GM23338 (cell line): ENCODE data around the gene GRAMD2B. TPM values are rescaled to one million over a fixed set of nuclear protein-coding genes. Genes with fewer than 3 reads are reported as not detected.

Experiments
- ATAC-seq: fragments of 200-7000 bp; cut with Tn5 transposase; 3 replicates; pipeline ENCODE4 v1.9.1; 2020
- DNase-seq: peaks from one replicate; pipeline ENCODE4 v3.0.0-alpha.2; 2015; ENCODE audit warnings: low spot score
- H2AFZ ChIP-seq: fragments of 200-600 bp; sonication (generic); 2 replicates; pipeline ENCODE4 v1.8.0; 2016; ENCODE audit warnings: antibody characterized with exemption, mild to moderate bottlenecking, moderate library complexity
- H3F3A ChIP-seq: fragments of 200-600 bp; sonication (generic); replicated peaks from 2 replicates; pipeline ENCODE4 v1.8.0; 2017; ENCODE audit warnings: antibody characterized with exemption, mixed run types, low read depth
- H3K27ac ChIP-seq: fragments of 200-600 bp; sonication (generic); 2 replicates; pipeline ENCODE4 v1.6.1; 2016; ENCODE audit warnings: low read depth
- H3K27me3 ChIP-seq: fragments of 200-600 bp; sonication (generic); 2 replicates; pipeline ENCODE4 v1.8.0; 2016; ENCODE audit warnings: mild to moderate bottlenecking, mixed run types, moderate library complexity; ENCODE audit not compliant: insufficient read depth
- H3K36me3 ChIP-seq: fragments of 200-600 bp; sonication (generic); 2 replicates; pipeline ENCODE4 v1.8.0; 2016; ENCODE audit warnings: mild to moderate bottlenecking; ENCODE audit not compliant: insufficient read depth
- H3K4me1 ChIP-seq: fragments of 200-600 bp; sonication (generic); 2 replicates; pipeline ENCODE4 v1.8.0; 2016; ENCODE audit warnings: mild to moderate bottlenecking, moderate library complexity; ENCODE audit not compliant: insufficient read depth
- H3K4me2 ChIP-seq: fragments of 200-600 bp; sonication (generic); 2 replicates; pipeline ENCODE4 v1.7.1; 2017; ENCODE audit warnings: mixed run types
- H3K4me3 ChIP-seq: fragments of 200-600 bp; sonication (generic); 2 replicates; pipeline ENCODE4 v1.6.1; 2016; ENCODE audit warnings: mixed run types
- H3K79me2 ChIP-seq: fragments of 200-600 bp; sonication (generic); replicated peaks from 2 replicates; pipeline ENCODE4 v1.8.0; 2017; ENCODE audit warnings: mild to moderate bottlenecking; ENCODE audit not compliant: insufficient read depth
- H3K9me2 ChIP-seq: fragments of 200-600 bp; sonication (generic); 2 replicates; pipeline ENCODE4 v1.8.0; 2017; ENCODE audit not compliant: insufficient read depth
- H4K20me1 ChIP-seq: fragments of 200-600 bp; sonication (generic); replicated peaks from 2 replicates; pipeline ENCODE4 v1.8.0; 2017; ENCODE audit warnings: mild to moderate bottlenecking; ENCODE audit not compliant: insufficient read depth
- H3K27ac Mint-ChIP-seq: 2 replicates; pipeline ENCODE4 v1.8.0; 2020; ENCODE audit warnings: inconsistent platforms, mild to moderate bottlenecking, moderate library complexity, mixed read lengths
- H3K27me3 Mint-ChIP-seq: 3 replicates; pipeline ENCODE4 v1.8.0; 2022; ENCODE audit warnings: low read depth, mild to moderate bottlenecking, moderate library complexity, mixed read lengths, inconsistent platforms; ENCODE audit not compliant: insufficient read depth, poor library complexity
- H3K36me3 Mint-ChIP-seq: 3 replicates; pipeline ENCODE4 v1.8.0; 2021; ENCODE audit warnings: low read depth, mild to moderate bottlenecking, inconsistent platforms, moderate library complexity, mixed read lengths
- H3K4me1 Mint-ChIP-seq: 3 replicates; pipeline ENCODE4 v1.8.0; 2020; ENCODE audit warnings: mild to moderate bottlenecking, inconsistent platforms, mixed read lengths
- H3K4me3 Mint-ChIP-seq: 3 replicates; pipeline ENCODE4 v1.8.0; 2021; ENCODE audit warnings: moderate library complexity, mild to moderate bottlenecking, inconsistent platforms, mixed read lengths
- H3K9me3 Mint-ChIP-seq: 3 replicates; pipeline ENCODE4 v1.8.0; 2020; ENCODE audit warnings: moderate library complexity, mild to moderate bottlenecking, inconsistent platforms, mixed read lengths
- CREB1 ChIP-seq: fragments of 250-450 bp; sonication (Bioruptor Pico); IDR thresholded peaks from 2 replicates; pipeline ENCODE4 v1.5.0; 2020; ENCODE audit warnings: low read depth, mild to moderate bottlenecking, moderate library complexity
- CTCF ChIP-seq, 2 experiments: fragments of 200-600 bp in 1 of 2; sonication (generic) in 1 of 2; conservative IDR thresholded peaks; 2 replicates each; pipeline versions ENCODE4 v1.5.1 to v1.6.1; 2016 to 2017; ENCODE audit warnings: antibody characterized with exemption in 2 of 2, low read depth in 2 of 2, mild to moderate bottlenecking in 2 of 2, moderate library complexity in 1 of 2
- ETS1 ChIP-seq: IDR thresholded peaks from 2 replicates; pipeline ENCODE4 v1.6.1; 2016; ENCODE audit warnings: antibody characterized with exemption
- EZH2 ChIP-seq: fragments of 200-600 bp; sonication (generic); IDR thresholded peaks from one replicate; pipeline ENCODE4 v1.8.0; 2017; ENCODE audit warnings: antibody characterized with exemption, mild to moderate bottlenecking, low read depth; ENCODE audit not compliant: unreplicated experiment
- EZH2phosphoT487 ChIP-seq: fragments of 200-600 bp; sonication (generic); IDR thresholded peaks from one replicate; pipeline ENCODE4 v1.8.1; 2018; ENCODE audit warnings: antibody characterized with exemption; ENCODE audit not compliant: unreplicated experiment
- JUNB ChIP-seq: IDR thresholded peaks from one replicate; pipeline ENCODE4 v1.6.1; 2016; ENCODE audit warnings: antibody characterized with exemption; ENCODE audit not compliant: unreplicated experiment
- NANOG ChIP-seq: IDR thresholded peaks from 2 replicates; pipeline ENCODE4 v1.6.1; 2016; ENCODE audit warnings: antibody characterized with exemption, borderline replicate concordance
- REST ChIP-seq: IDR thresholded peaks from one replicate; pipeline ENCODE4 v1.6.1; 2018; ENCODE audit warnings: antibody characterized with exemption; ENCODE audit not compliant: unreplicated experiment
- STAT1 ChIP-seq: IDR thresholded peaks from one replicate; pipeline ENCODE4 v1.6.1; 2016; ENCODE audit warnings: antibody characterized with exemption; ENCODE audit not compliant: unreplicated experiment
- ZNF114 ChIP-seq: fragments of 250-450 bp; sonication (Bioruptor Pico); IDR thresholded peaks from 2 replicates; pipeline ENCODE4 v1.5.0; 2020; ENCODE audit warnings: mild to moderate bottlenecking, moderate library complexity
- ZNF331 ChIP-seq: fragments of 250-450 bp; sonication (Bioruptor Pico); IDR thresholded peaks from 2 replicates; pipeline ENCODE4 v1.5.0; 2020; ENCODE audit warnings: low read depth, mild to moderate bottlenecking, moderate library complexity
- ZNF462 ChIP-seq: fragments of 250-450 bp; sonication (Bioruptor Pico); IDR thresholded peaks from 2 replicates; pipeline ENCODE4 v1.5.0; 2020; ENCODE audit warnings: mild to moderate bottlenecking, moderate library complexity
- polyA plus RNA-seq: library from polyadenylated mRNA; unstranded; fragments of >200 nt; fragmentation: Nextera tagmentation; extraction: Ambion mirVana; gene quantifications from 2 replicates; pipeline ENCODE4 v1.2.1, GENCODE V29; 2016
- total RNA-seq: library from RNA; depleted of rRNA; stranded (reverse); fragments of >200 nt; shearing (Covaris generic); gene quantifications from 2 replicates; pipeline ENCODE4 v1.2.3, GENCODE V29; 2014

The GRAMD2B gene
- total and polyA plus RNA-seq, 2 experiments from 2014 or later: 9.7 to 16.9 TPM

- no peak for TF ChIP-seq ZNF462
- no peak for TF ChIP-seq ZNF331 (CRISPR knock-in tag)
- TF ChIP-seq CTCF (conservative IDR thresholded peaks at IDR 0.05; ENCODE audit: low read depth in 2 of 2): no peak
Measured at GRCh38 chr5:126494393-126494792, 71.2 kb downstream of the GRAMD2B start (continued).

GRCh38 chr5:126497506-126497905 is 74.3 kb downstream of the GRAMD2B start:
- peaks cover 3% of the 10 kb centered on the region for H3K27me3 Mint-ChIP-seq
- ATAC-seq: no peak
- no peak overlapping the region for H3K4me3 ChIP-seq
- H3K79me2 ChIP-seq: no peaks in the 10 kb centered on the region
- H3K4me1 ChIP-seq: no peaks in the 10 kb centered on the region
- no peak overlapping the region for H3K27ac ChIP-seq
- H3K9me2 ChIP-seq: no peaks in the 10 kb centered on the region
- no peaks in the 10 kb centered on the region for H3K9me3 Mint-ChIP-seq
- H3K27ac Mint-ChIP-seq: no peak overlapping the region
- H3K27me3 ChIP-seq: no peaks in the 10 kb centered on the region
- peaks cover 8% of the 10 kb centered on the region; the same call in 1 of the 3 replicates for H3K4me1 Mint-ChIP-seq
- H3K4me3 Mint-ChIP-seq: no peak overlapping the region
- H3K4me2 ChIP-seq: no peak overlapping the region
- H3K36me3 Mint-ChIP-seq: peaks cover 11% of the 10 kb centered on the region; the same call in 1 of the 3 replicates
- DNase-seq: no peak
- H3K36me3 ChIP-seq: no peaks in the 10 kb centered on the region
- H4K20me1 ChIP-seq: no peaks in the 10 kb centered on the region
- no peak overlapping the region for H2AFZ ChIP-seq
- H3F3A ChIP-seq: no peaks in the 10 kb centered on the region
- TF ChIP-seq CREB1 (CRISPR knock-in tag) (no peak), JUNB (no peak), REST (no peak), ETS1 (no peak), ZNF114 (CRISPR knock-in tag) (no peak), EZH2 (no peak), NANOG (no peak), ZNF331 (CRISPR knock-in tag) (no peak), STAT1 (no peak), EZH2phosphoT487 (no peak)
